Astrocyte of the cerebellum (primary cell): ENCODE measurements around the gene HS2ST1.

Experiments used
- DNase-seq: peaks from one replicate; pipeline ENCODE4 v3.0.0-alpha.2; 2011; ENCODE audit warnings: low read depth
- H3K4me3 ChIP-seq: 2 replicates; pipeline ENCODE4 v1.5.1; 2011; ENCODE audit warnings: mild to moderate bottlenecking, low read depth, low read length, moderate library complexity
- in situ Hi-C: cut with HindIII; loops from 2 replicates; pipeline ENCODE4 v1.10.0; 2017; ENCODE audit warnings: low sequenced_read_pairs
- TF ChIP-seq, protein P1 (sequence below): IDR thresholded peaks from 2 replicates; pipeline ENCODE4 v1.5.1; 2012; ENCODE audit warnings: low read length, low read depth, moderate library complexity, mild to moderate bottlenecking; ENCODE audit errors: missing control alignments

The HS2ST1 gene

GRCh38 chr1:86965012-86965826 lies 50.8 kb downstream of the HS2ST1 start:
- H3K4me3 ChIP-seq, result no peak overlapping the region
- DNase-seq, result peak; percentile 33
- TF ChIP-seq, protein P1, sequence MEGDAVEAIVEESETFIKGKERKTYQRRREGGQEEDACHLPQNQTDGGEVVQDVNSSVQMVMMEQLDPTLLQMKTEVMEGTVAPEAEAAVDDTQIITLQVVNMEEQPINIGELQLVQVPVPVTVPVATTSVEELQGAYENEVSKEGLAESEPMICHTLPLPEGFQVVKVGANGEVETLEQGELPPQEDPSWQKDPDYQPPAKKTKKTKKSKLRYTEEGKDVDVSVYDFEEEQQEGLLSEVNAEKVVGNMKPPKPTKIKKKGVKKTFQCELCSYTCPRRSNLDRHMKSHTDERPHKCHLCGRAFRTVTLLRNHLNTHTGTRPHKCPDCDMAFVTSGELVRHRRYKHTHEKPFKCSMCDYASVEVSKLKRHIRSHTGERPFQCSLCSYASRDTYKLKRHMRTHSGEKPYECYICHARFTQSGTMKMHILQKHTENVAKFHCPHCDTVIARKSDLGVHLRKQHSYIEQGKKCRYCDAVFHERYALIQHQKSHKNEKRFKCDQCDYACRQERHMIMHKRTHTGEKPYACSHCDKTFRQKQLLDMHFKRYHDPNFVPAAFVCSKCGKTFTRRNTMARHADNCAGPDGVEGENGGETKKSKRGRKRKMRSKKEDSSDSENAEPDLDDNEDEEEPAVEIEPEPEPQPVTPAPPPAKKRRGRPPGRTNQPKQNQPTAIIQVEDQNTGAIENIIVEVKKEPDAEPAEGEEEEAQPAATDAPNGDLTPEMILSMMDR, result peak; percentile 78
- in situ Hi-C loops, result no loop called here

GRCh38 chr1:86965827-86966182 lies 51.4 kb downstream of the HS2ST1 start:
- H3K4me3 ChIP-seq, result no peak overlapping the region
- DNase-seq, result no peak
- TF ChIP-seq, protein P1, result no peak
- in situ Hi-C loops, result no loop called here

GRCh38 chr1:86970938-86971337 lies 56.5 kb downstream of the HS2ST1 start:
- H3K4me3 ChIP-seq, result no peak overlapping the region
- no peak for DNase-seq
- in situ Hi-C loops, result no loop called here
- TF ChIP-seq, protein P1, result no peak

GRCh38 chr1:86971778-86972177 lies 57.3 kb downstream of the HS2ST1 start:
- H3K4me3 ChIP-seq, result no peak overlapping the region
- TF ChIP-seq, protein P1, result no peak
- DNase-seq, result no peak
- in situ Hi-C loops, result no loop called here

GRCh38 chr1:86972262-86972661 lies 57.8 kb downstream of the HS2ST1 start:
- DNase-seq, result no peak

DNA sequence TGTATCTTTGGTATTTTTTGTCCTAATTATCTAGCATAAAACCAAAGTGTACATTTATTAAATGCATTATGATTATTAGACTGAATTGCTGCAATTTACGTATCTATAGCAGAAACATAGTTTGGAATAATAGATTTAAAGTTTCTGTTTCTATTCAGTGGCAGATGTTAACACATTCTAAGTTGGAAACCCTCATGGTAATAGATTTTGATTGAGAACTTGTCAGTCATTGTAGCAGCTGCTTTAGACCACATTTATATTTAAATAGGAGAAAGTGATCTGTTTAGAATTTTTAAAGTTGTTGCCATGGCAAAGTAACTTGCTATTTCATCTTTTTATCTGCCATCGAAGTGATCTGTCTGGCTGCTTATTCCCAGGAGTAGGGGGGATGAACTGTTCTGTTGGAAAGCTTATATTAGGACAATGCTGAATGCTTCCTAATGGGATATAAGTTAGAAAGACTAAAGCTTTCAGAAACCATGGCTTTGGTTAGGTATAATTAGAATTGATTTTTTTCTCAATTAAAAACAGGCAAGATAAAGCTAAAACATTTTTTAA lies 61.6 kb downstream of the HS2ST1 start:
- TF ChIP-seq, protein P1, result no peak
- DNase-seq, result no peak
- no peak overlapping the region for H3K4me3 ChIP-seq
- in situ Hi-C loops, result no loop called here

More at GRCh38 chr1:86972262-86972661, 57.8 kb downstream of the HS2ST1 start:
- in situ Hi-C loops, result no loop called here
- no peak overlapping the region for H3K4me3 ChIP-seq
- TF ChIP-seq, protein P1, result no peak
